ENCODE results near the gene FAM135A. TPM values are rescaled to one million over a fixed set of nuclear protein-coding genes. Genes with fewer than 3 reads are reported as not detected.
"Not testable (repeated sequence)": the region's sequence is repeated elsewhere in the genome, so short reads cannot be mapped to it uniquely, and the experiment has no call there.

Gene FAM135A
- total RNA-seq, 1 donor: 18.6 TPM

- no peak for DNase-seq (ENCODE audit: low read depth in 2 of 3, low spot score in 2 of 3)
Observed at GRCh38 chr6:70530023-70530422, 116.7 kb downstream of the FAM135A start.

GRCh38 chr6:70531133-70531532, 117.8 kb downstream of the FAM135A start:
- DNase-seq (ENCODE audit: low read depth in 2 of 3, low spot score in 2 of 3): no peak

GRCh38 chr6:70537266-70537665, 124.0 kb downstream of the FAM135A start:
- no peak for DNase-seq (ENCODE audit: low read depth in 2 of 3, low spot score in 2 of 3)

GRCh38 chr6:70538376-70538775, 125.1 kb downstream of the FAM135A start:
- no peak for DNase-seq (ENCODE audit: low read depth in 2 of 3, low spot score in 2 of 3)

- DNase-seq (ENCODE audit: low read depth in 2 of 3, low spot score in 2 of 3): peak in 2 of 3 donors; percentile 10 to 13
Observed at GRCh38 chr6:70547313-70547712, 134.0 kb downstream of the FAM135A start.

- DNase-seq (ENCODE audit: low read depth in 2 of 3, low spot score in 2 of 3): no peak
Observed at GRCh38 chr6:70547905-70548304, 134.6 kb downstream of the FAM135A start.

- DNase-seq (ENCODE audit: low read depth in 2 of 3, low spot score in 2 of 3): no peak
Observed at GRCh38 chr6:70549327-70549726, 136.0 kb downstream of the FAM135A start.

- DNase-seq (ENCODE audit: low read depth in 2 of 3, low spot score in 2 of 3): no peak
Observed at GRCh38 chr6:70551566-70551965, 138.3 kb downstream of the FAM135A start.

GRCh38 chr6:70552286-70552940, 139.1 kb downstream of the FAM135A start:
- not testable (repeated sequence) for DNase-seq (ENCODE audit: low read depth in 2 of 3, low spot score in 2 of 3)

GRCh38 chr6:70552974-70553373, 139.7 kb downstream of the FAM135A start:
- DNase-seq (ENCODE audit: low read depth in 2 of 3, low spot score in 2 of 3): no peak

- DNase-seq (ENCODE audit: low read depth in 2 of 3, low spot score in 2 of 3): no peak
Observed at GRCh38 chr6:70557998-70558397, 144.7 kb downstream of the FAM135A start.

- DNase-seq (ENCODE audit: low read depth in 2 of 3, low spot score in 2 of 3): not testable (repeated sequence)
Observed at GRCh38 chr6:70562401-70562800, 149.1 kb downstream of the FAM135A start.

GRCh38 chr6:70563530-70563929, 150.2 kb downstream of the FAM135A start:
- DNase-seq (ENCODE audit: low read depth in 2 of 3, low spot score in 2 of 3): no peak

- peak; percentile 76 to 96 (median 92) for DNase-seq (ENCODE audit: low read depth in 2 of 3, low spot score in 2 of 3)
Observed at GRCh38 chr6:70566751-70567382, 153.6 kb downstream of the FAM135A start, which contains the start of gene SDHAF4. Gene SDHAF4, plus strand, starts transcription at chr6:70566930. Its CDS starts 11 bp downstream, at chr6:70566941.

GRCh38 chr6:70574643-70575042, 161.3 kb downstream of the FAM135A start:
- DNase-seq (ENCODE audit: low read depth in 2 of 3, low spot score in 2 of 3): no peak

GRCh38 chr6:70575899-70576495, 162.7 kb downstream of the FAM135A start:
- DNase-seq (ENCODE audit: low read depth in 2 of 3, low spot score in 2 of 3): no peak

GRCh38 chr6:70586114-70586513, 172.8 kb downstream of the FAM135A start:
- DNase-seq (ENCODE audit: low read depth in 2 of 3, low spot score in 2 of 3): no peak

- no peak for DNase-seq (ENCODE audit: low read depth in 2 of 3, low spot score in 2 of 3)
Observed at GRCh38 chr6:70590400-70590799, 177.1 kb downstream of the FAM135A start.

- DNase-seq (ENCODE audit: low read depth in 2 of 3, low spot score in 2 of 3): no peak
Observed at GRCh38 chr6:70592391-70593117, 179.2 kb downstream of the FAM135A start.

- no peak for DNase-seq (ENCODE audit: low read depth in 2 of 3, low spot score in 2 of 3)
Observed at GRCh38 chr6:70593118-70593486, 179.8 kb downstream of the FAM135A start.

- DNase-seq (ENCODE audit: low read depth in 2 of 3, low spot score in 2 of 3): no peak
Observed at GRCh38 chr6:70599187-70599586, 185.9 kb downstream of the FAM135A start.
